GM19025 (cell line): ENCODE data around the gene ACAA1.
"Not testable (repeated sequence)": the region's sequence is repeated elsewhere in the genome, so short reads cannot be mapped to it uniquely, and the experiment has no call there.

Experiments used
- ATAC-seq: cut with Tn5 transposase; IDR thresholded peaks from one replicate; pipeline ENCODE4 v1.9.1; 2021; ENCODE audit warnings: mild to moderate bottlenecking, low read depth, moderate library complexity; ENCODE audit not compliant: unreplicated experiment

Gene ACAA1

GRCh38 chr3:38136777-38137614 is at the start of gene ACAA1:
TSS of gene ACAA1 (minus strand) at chr3:38137127. CDS start at chr3:38137035, 92 bp downstream.
- ATAC-seq, result peak; percentile 87

- no peak for ATAC-seq
These were observed 40.3 kb upstream of the ACAA1 start for GRCh38 chr3:38177181-38177580.

- ATAC-seq, result no peak
These were observed 37.0 kb upstream of the ACAA1 start for GRCh38 chr3:38173834-38174418.

- no peak for ATAC-seq
These were observed 34.7 kb upstream of the ACAA1 start for GRCh38 chr3:38171622-38172021.

GRCh38 chr3:38170722-38171121 is 33.8 kb upstream of the ACAA1 start:
- no peak for ATAC-seq

GRCh38 chr3:38169027-38169317 is 32.0 kb upstream of the ACAA1 start:
- no peak for ATAC-seq

- no peak for ATAC-seq
These were observed 31.5 kb upstream of the ACAA1 start for GRCh38 chr3:38168151-38169026.

- no peak for ATAC-seq
These were observed 30.7 kb upstream of the ACAA1 start for GRCh38 chr3:38167591-38167990.

- no peak for ATAC-seq
These were observed 28.9 kb upstream of the ACAA1 start for GRCh38 chr3:38165722-38166387.

GRCh38 chr3:38164952-38165721 is 28.2 kb upstream of the ACAA1 start, which contains the start of gene OXSR1:
TSS of gene OXSR1 (plus strand) at chr3:38165537. CDS start at chr3:38165877, 340 bp downstream.
- ATAC-seq, result peak; percentile 88

- ATAC-seq, result peak; percentile 11
These were observed 27.7 kb upstream of the ACAA1 start for GRCh38 chr3:38164643-38164951.

- no peak for ATAC-seq
These were observed 27.1 kb upstream of the ACAA1 start for GRCh38 chr3:38163841-38164642.

GRCh38 chr3:38163117-38163840 is 26.4 kb upstream of the ACAA1 start:
- ATAC-seq, result no peak

GRCh38 chr3:38160704-38161103 is 23.8 kb upstream of the ACAA1 start:
- not testable (repeated sequence) for ATAC-seq

GRCh38 chr3:38158472-38158871 is 21.5 kb upstream of the ACAA1 start:
- no peak for ATAC-seq

- ATAC-seq, result no peak
These were observed 20.7 kb upstream of the ACAA1 start for GRCh38 chr3:38157595-38157994.

- ATAC-seq, result no peak
These were observed 20.2 kb upstream of the ACAA1 start for GRCh38 chr3:38157117-38157516.

- ATAC-seq, result no peak
These were observed 18.9 kb upstream of the ACAA1 start for GRCh38 chr3:38155825-38156224.
